ENCODE results near the gene COPS8. TPM values are rescaled to one million over a fixed set of nuclear protein-coding genes. Genes with fewer than 3 reads are reported as not detected.

Gene COPS8
- polyA plus RNA-seq, 1 donor: 50.4 TPM

DNA sequence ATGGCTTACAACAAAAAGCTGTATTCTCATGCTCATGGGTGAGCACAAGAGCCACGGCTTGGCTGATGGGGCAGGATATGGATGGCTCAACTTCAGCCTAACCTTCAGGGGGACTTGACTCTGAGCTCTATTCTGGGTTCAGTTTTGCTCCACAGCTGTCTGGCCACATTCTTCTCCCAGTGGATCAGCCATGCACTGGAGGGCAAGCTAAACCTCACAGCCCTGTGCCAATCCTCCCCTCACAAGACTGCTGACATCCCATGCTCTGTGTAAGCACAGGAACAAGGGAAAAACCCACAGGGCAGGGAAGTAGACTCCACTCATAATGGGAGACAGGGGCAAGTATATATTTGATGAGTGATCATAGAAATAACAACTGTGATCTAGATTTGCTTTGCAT is 35.6 kb downstream of the COPS8 start:
- no peaks in the 10 kb centered on the region for H3K27me3 ChIP-seq (ENCODE audit: control insufficient read depth, insufficient read depth, low read length)
- H3K4me3 ChIP-seq (ENCODE audit: low read length): no peak overlapping the region
- DNase-seq: no peak
- H3K9me3 ChIP-seq (ENCODE audit: control insufficient read depth, low read depth, low read length): no peaks in the 10 kb centered on the region
- no CpG with 5 or more reads among the region's 1 CpG for whole genome bisulfite sequencing (ENCODE audit: insufficient coverage, low lambda C conversion rate)
- no peaks in the 10 kb centered on the region for H3K36me3 ChIP-seq (ENCODE audit: control insufficient read depth, insufficient read depth, low read length)
- no peak overlapping the region for H3K27ac ChIP-seq (ENCODE audit: low read length)
- no peaks in the 10 kb centered on the region for H3K4me1 ChIP-seq (ENCODE audit: control insufficient read depth, insufficient read depth, low read length)

GRCh38 chr2:237122214-237122666 is 36.6 kb downstream of the COPS8 start:
- no CpG with 5 or more reads among the region's 8 CpGs for WGBS (ENCODE audit: insufficient coverage, low lambda C conversion rate)
- H3K36me3 ChIP-seq (ENCODE audit: control insufficient read depth, insufficient read depth, low read length): no peaks in the 10 kb centered on the region
- no peak overlapping the region for H3K4me3 ChIP-seq (ENCODE audit: low read length)
- H3K9me3 ChIP-seq (ENCODE audit: control insufficient read depth, low read depth, low read length): no peaks in the 10 kb centered on the region
- DNase-seq: peak in 1 of 2 donors; percentile 28
- no peaks in the 10 kb centered on the region for H3K27me3 ChIP-seq (ENCODE audit: control insufficient read depth, insufficient read depth, low read length)
- peaks cover 4% of the 10 kb centered on the region for H3K4me1 ChIP-seq (ENCODE audit: control insufficient read depth, insufficient read depth, low read length)
- no peak overlapping the region for H3K27ac ChIP-seq (ENCODE audit: low read length)

- no peaks in the 10 kb centered on the region for H3K9me3 ChIP-seq (ENCODE audit: control insufficient read depth, low read depth, low read length)
- WGBS (ENCODE audit: insufficient coverage, low lambda C conversion rate): no CpG with 5 or more reads among the region's 7 CpGs
- H3K27ac ChIP-seq (ENCODE audit: low read length): no peak overlapping the region
- no peaks in the 10 kb centered on the region for H3K27me3 ChIP-seq (ENCODE audit: control insufficient read depth, insufficient read depth, low read length)
- DNase-seq: no peak
- H3K4me1 ChIP-seq (ENCODE audit: control insufficient read depth, insufficient read depth, low read length): peaks cover 11% of the 10 kb centered on the region
- H3K4me3 ChIP-seq (ENCODE audit: low read length): no peak overlapping the region
- no peaks in the 10 kb centered on the region for H3K36me3 ChIP-seq (ENCODE audit: control insufficient read depth, insufficient read depth, low read length)
These were observed 39.1 kb downstream of the COPS8 start for GRCh38 chr2:237124820-237125219.

- Histone ChIP-seq H3K4me1 (ENCODE audit: control insufficient read depth, insufficient read depth, low read length) (peaks cover 11% of the 10 kb centered on the region), H3K4me3 (ENCODE audit: low read length) (no peak overlapping the region), H3K36me3 (ENCODE audit: control insufficient read depth, insufficient read depth, low read length) (no peaks in the 10 kb centered on the region), H3K27ac (ENCODE audit: low read length) (no peak overlapping the region), H3K9me3 (ENCODE audit: control insufficient read depth, low read depth, low read length) (no peaks in the 10 kb centered on the region), H3K27me3 (ENCODE audit: control insufficient read depth, insufficient read depth, low read length) (no peaks in the 10 kb centered on the region)
- peak; percentile 40 to 70 for DNase-seq
- WGBS (ENCODE audit: insufficient coverage, low lambda C conversion rate): no CpG with 5 or more reads among the region's 6 CpGs
These were observed 40.3 kb downstream of the COPS8 start for GRCh38 chr2:237125967-237126366.

- Histone ChIP-seq H3K4me3 (ENCODE audit: low read length) (no peak overlapping the region), H3K27ac (ENCODE audit: low read length) (no peak overlapping the region), H3K27me3 (ENCODE audit: control insufficient read depth, insufficient read depth, low read length) (no peaks in the 10 kb centered on the region), H3K36me3 (ENCODE audit: control insufficient read depth, insufficient read depth, low read length) (no peaks in the 10 kb centered on the region), H3K4me1 (ENCODE audit: control insufficient read depth, insufficient read depth, low read length) (peaks cover 11% of the 10 kb centered on the region), H3K9me3 (ENCODE audit: control insufficient read depth, low read depth, low read length) (no peaks in the 10 kb centered on the region)
- no peak for DNase-seq
- WGBS (ENCODE audit: insufficient coverage, low lambda C conversion rate): no CpG with 5 or more reads among the region's 13 CpGs
These were observed 41.0 kb downstream of the COPS8 start for GRCh38 chr2:237126519-237127174.

DNA sequence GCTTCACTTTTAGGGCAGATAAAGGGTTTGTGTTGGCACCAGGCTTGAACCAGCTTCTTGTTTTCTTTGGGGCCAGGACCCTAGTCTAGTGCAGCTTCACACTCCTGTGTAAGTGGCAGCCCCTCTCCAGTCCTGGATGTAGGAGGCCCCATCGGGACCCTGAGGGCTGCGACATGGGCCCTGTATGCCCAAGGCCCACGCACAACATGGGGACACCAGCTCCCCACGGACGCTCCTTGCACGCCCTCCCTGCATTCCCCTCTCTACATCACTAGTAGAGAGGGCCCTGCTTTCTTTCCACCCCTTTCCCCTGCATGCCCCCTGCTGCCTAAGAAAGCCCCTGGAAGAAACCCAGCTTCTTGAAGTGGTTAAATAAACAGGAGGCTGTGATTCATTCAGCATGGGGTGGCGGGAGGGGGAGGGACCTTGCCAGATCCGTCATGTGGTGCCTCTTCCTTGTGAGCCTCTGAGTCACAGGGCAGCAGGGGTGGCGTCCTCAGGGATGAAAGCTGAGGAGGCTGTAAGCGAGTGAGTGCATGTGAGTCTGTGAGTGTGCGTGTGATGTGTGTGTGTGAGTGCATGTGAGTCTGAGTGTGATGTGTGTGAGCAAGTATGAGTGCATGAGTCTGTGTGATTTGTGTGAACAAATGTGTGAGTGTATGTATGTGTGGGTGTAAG is 42.5 kb downstream of the COPS8 start:
- Histone ChIP-seq H3K27me3 (ENCODE audit: control insufficient read depth, insufficient read depth, low read length) (no peaks in the 10 kb centered on the region), H3K36me3 (ENCODE audit: control insufficient read depth, insufficient read depth, low read length) (no peaks in the 10 kb centered on the region), H3K9me3 (ENCODE audit: control insufficient read depth, low read depth, low read length) (no peaks in the 10 kb centered on the region), H3K4me3 (ENCODE audit: low read length) (no peak overlapping the region), H3K4me1 (ENCODE audit: control insufficient read depth, insufficient read depth, low read length) (peaks cover 11% of the 10 kb centered on the region), H3K27ac (ENCODE audit: low read length) (peak overlapping the region; percentile 4)
- peak; percentile 88 to 89 for DNase-seq
- WGBS (ENCODE audit: insufficient coverage, low lambda C conversion rate): no CpG with 5 or more reads among the region's 11 CpGs

GRCh38 chr2:237128845-237129592 is 43.3 kb downstream of the COPS8 start:
- Histone ChIP-seq H3K4me1 (ENCODE audit: control insufficient read depth, insufficient read depth, low read length) (peaks cover 11% of the 10 kb centered on the region), H3K27me3 (ENCODE audit: control insufficient read depth, insufficient read depth, low read length) (no peaks in the 10 kb centered on the region), H3K36me3 (ENCODE audit: control insufficient read depth, insufficient read depth, low read length) (no peaks in the 10 kb centered on the region), H3K4me3 (ENCODE audit: low read length) (no peak overlapping the region), H3K27ac (ENCODE audit: low read length) (no peak overlapping the region), H3K9me3 (ENCODE audit: control insufficient read depth, low read depth, low read length) (no peaks in the 10 kb centered on the region)
- 94% methylated on average over 5 of the region's 10 CpGs for WGBS (ENCODE audit: insufficient coverage, low lambda C conversion rate)
- DNase-seq: no peak

GRCh38 chr2:237129625-237130263 is 44.1 kb downstream of the COPS8 start:
- Histone ChIP-seq H3K4me1 (ENCODE audit: control insufficient read depth, insufficient read depth, low read length) (peaks cover 11% of the 10 kb centered on the region), H3K4me3 (ENCODE audit: low read length) (no peak overlapping the region), H3K9me3 (ENCODE audit: control insufficient read depth, low read depth, low read length) (no peaks in the 10 kb centered on the region), H3K27me3 (ENCODE audit: control insufficient read depth, insufficient read depth, low read length) (no peaks in the 10 kb centered on the region), H3K36me3 (ENCODE audit: control insufficient read depth, insufficient read depth, low read length) (no peaks in the 10 kb centered on the region), H3K27ac (ENCODE audit: low read length) (no peak overlapping the region)
- no peak for DNase-seq
- 83% methylated on average over 1 of the region's 4 CpGs for WGBS (ENCODE audit: insufficient coverage, low lambda C conversion rate)

DNA sequence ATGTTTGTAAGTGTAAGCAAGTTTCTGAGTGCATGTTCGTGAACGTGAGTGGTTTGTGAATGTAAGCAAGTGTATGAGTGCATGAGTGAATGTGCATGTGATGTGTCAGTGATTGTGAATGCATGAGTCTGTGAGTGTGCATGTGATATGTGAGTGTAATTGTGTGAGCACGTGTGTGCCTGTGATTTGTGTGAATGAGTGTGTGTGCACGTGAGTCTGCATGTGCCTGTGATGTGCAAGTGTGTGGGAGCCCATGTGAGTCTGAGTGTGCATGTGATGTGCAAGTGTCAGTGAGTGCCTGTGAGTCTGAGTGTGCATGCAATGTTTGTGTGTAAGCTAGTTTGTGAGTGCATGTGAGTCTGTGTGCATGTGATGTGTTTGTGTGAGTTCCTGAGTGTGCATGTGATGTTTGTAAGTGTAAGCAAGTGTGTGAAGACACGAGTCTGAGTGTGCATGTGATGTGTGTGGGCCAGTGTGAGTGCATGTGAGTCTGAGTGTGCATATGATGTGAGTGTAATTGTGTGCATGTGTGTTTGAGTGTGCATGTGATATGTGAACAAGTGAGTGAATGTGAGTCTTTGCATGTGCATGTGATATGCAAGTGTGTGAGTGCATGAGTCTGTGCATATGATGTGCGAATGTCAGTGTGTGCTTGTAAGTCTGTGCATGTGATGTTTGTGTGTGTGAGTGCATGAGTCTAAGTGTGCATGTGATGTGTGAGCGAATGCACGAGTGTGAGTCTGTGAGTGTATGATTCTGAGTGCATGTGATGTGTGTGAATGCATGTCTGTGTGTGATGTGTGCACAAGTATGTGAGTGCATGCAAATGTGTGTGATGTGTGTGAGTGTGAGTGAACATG is 45.1 kb downstream of the COPS8 start:
- Histone ChIP-seq H3K36me3 (ENCODE audit: control insufficient read depth, insufficient read depth, low read length) (no peaks in the 10 kb centered on the region), H3K4me3 (ENCODE audit: low read length) (no peak overlapping the region), H3K4me1 (ENCODE audit: control insufficient read depth, insufficient read depth, low read length) (peaks cover 11% of the 10 kb centered on the region), H3K27me3 (ENCODE audit: control insufficient read depth, insufficient read depth, low read length) (no peaks in the 10 kb centered on the region), H3K27ac (ENCODE audit: low read length) (no peak overlapping the region), H3K9me3 (ENCODE audit: control insufficient read depth, low read depth, low read length) (no peaks in the 10 kb centered on the region)
- DNase-seq: no peak
- 100% methylated on average over 4 of the region's 8 CpGs for WGBS (ENCODE audit: insufficient coverage, low lambda C conversion rate)
